GM10266 (cell line): Measurements from ENCODE around the gene MMP23B.

Experiments used
- DNase-seq: peaks from one replicate; pipeline ENCODE4 v3.0.0; 2012; ENCODE audit errors: extremely low spot score
- CTCF ChIP-seq: IDR thresholded peaks from 2 replicates; pipeline ENCODE4 v1.5.1; 2012; ENCODE audit warnings: mild to moderate bottlenecking, low read depth; ENCODE audit not compliant: control insufficient read depth, insufficient read depth; ENCODE audit errors: missing control alignments

Gene MMP23B

GRCh38 chr1:1617925-1618324 is 14.0 kb upstream of the MMP23B start:
- TF ChIP-seq CTCF, result no peak
- no peak for DNase-seq

GRCh38 chr1:1618396-1619068 is 13.4 kb upstream of the MMP23B start:
- no peak for DNase-seq
- no peak for TF ChIP-seq CTCF

GRCh38 chr1:1619917-1620361 is 12.0 kb upstream of the MMP23B start:
- peak; percentile 29 for TF ChIP-seq CTCF
- no peak for DNase-seq

GRCh38 chr1:1620433-1621139 is 11.4 kb upstream of the MMP23B start:
- TF ChIP-seq CTCF, result no peak

GRCh38 chr1:1621173-1622009 is 10.6 kb upstream of the MMP23B start:
- no peak for DNase-seq
- no peak for TF ChIP-seq CTCF

More at GRCh38 chr1:1620433-1621139, 11.4 kb upstream of the MMP23B start:
- no peak for DNase-seq

- TF ChIP-seq CTCF, result no peak
- no peak for DNase-seq
Observed at GRCh38 chr1:1622010-1622787, 9.8 kb upstream of the MMP23B start.

- TF ChIP-seq CTCF, result no peak
Observed at GRCh38 chr1:1622788-1623094, 9.2 kb upstream of the MMP23B start.

More at GRCh38 chr1:1622788-1623094, 9.2 kb upstream of the MMP23B start:
- no peak for DNase-seq
